Psoas muscle (tissue), 8 donors: ENCODE measurements around the gene POGK. TPM values are rescaled to one million over a fixed set of nuclear protein-coding genes. Genes with fewer than 3 reads are reported as not detected.

ENCODE experiments used
- ATAC-seq, 4 donors: fragments of 200-7000 bp; cut with Tn5 transposase; one replicate each; pipeline ENCODE4 v1.9.1; 2020; ENCODE audit warnings: moderate library complexity in 3 of 4, mild to moderate bottlenecking in 2 of 4
- DNase-seq, 2 donors: peaks; one replicate each; pipeline ENCODE4 v3.0.0-alpha.2; 2020
- H3K27ac ChIP-seq: fragments of 200-600 bp; one replicate; pipeline ENCODE4 v1.8.0; 2022
- H3K27me3 ChIP-seq, 3 donors: fragments of 200-600 bp in 1 of 3; one replicate each; pipeline versions ENCODE4 v1.6.1 to v1.8.0; 2013 to 2022; ENCODE audit warnings: low read length in 2 of 3, mild to moderate bottlenecking in 2 of 3, moderate library complexity in 1 of 3; ENCODE audit not compliant: insufficient read depth in 3 of 3
- H3K36me3 ChIP-seq, 2 donors: fragments of 200-600 bp in 1 of 2; one replicate each; pipeline versions ENCODE4 v1.6.1 to v1.8.0; 2013 to 2022; ENCODE audit warnings: low read depth in 1 of 2, mild to moderate bottlenecking in 1 of 2, moderate library complexity in 1 of 2; ENCODE audit not compliant: insufficient read depth in 1 of 2
- H3K4me1 ChIP-seq: fragments of 200-600 bp; one replicate; pipeline ENCODE4 v1.8.0; 2022
- H3K4me3 ChIP-seq: fragments of 200-600 bp; one replicate; pipeline ENCODE4 v1.8.0; 2022; ENCODE audit warnings: mild to moderate bottlenecking
- H3K9me3 ChIP-seq: fragments of 200-600 bp; one replicate; pipeline ENCODE4 v1.8.0; 2022
- WGBS, 3 donors: extraction: QIAGEN DNeasy Blood & Tissue Kit; methylation state at CpG; one replicate each; pipeline versions ENCODE4 v1.1.6 to v1.1.7; 2013; 5-methylcytosine and 5-hydroxymethylcytosine counted together
- intact Hi-C, 2 donors: fragments of 100-400 bp; cut with DNase I; formaldehyde crosslinking; loops; one replicate each; pipeline versions ENCODE4 v1.11.0 to v1.14.2; 2022
- polyA plus RNA-seq, 3 donors: library from polyadenylated mRNA; stranded (reverse); fragments of 200-250 nt; gene quantifications; one replicate each; pipeline ENCODE4 v1.2.3, GENCODE V29; 2013
- total RNA-seq, 4 donors: library from RNA; stranded (reverse); fragmentation: NEBNext Ultra II Directional in 2 of 4; extraction: Animal tissue kit (Norgen Biotek cat#: 25700) in 2 of 4; gene quantifications; one replicate each; pipeline versions ENCODE4 v1.2.1 to v1.2.4, GENCODE V29; 2021 to 2023
- TF ChIP-seq, protein P1 (sequence below): fragments of 200-600 bp; IDR thresholded peaks from one replicate; pipeline ENCODE4 v1.8.0; 2022; ENCODE audit warnings: antibody characterized with exemption
- donor health status: healthy with polysubstance abuse.
- donor health status: DM: no; HTN: no; CAD: no; lungs with moderate emphysema.
- donor health status: Bipolar disorder and iron deficiency.
- donor health status: healthy.
- donor health status: DM: yes; HTN: yes; CAD: no.
- donor health status: DM: no; HTN: no; CAD: no.
- donor health status: DM: no; HTN: no; CAD: no.
- donor health status: DM: yes; HTN: yes; CAD: no.

The POGK gene
- total and polyA plus RNA-seq, 7 donors: 3.4 to 15.6 (median 9.1) TPM

DNA sequence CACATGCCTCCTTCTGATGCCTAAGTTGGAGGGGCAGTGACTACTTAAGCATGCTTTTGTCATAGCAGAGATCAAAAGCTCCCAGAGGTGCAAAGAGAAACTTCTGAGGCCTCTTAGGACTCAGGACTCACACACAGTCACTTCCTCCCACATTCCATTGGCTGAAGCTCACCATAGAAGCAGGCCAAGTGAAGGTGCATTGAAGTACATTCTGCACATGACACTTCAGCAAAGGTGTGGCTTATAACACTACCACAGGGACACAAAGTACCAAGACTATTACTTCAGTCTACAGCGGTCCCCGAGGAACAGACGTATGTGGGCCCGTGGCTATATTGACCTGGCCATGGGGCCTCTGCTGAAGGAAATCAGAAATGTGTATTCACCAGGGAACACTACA, 2.5 kb upstream of the POGK start:
- 90 to 98% (median 92%) methylated on average over 4 of the region's 4 CpGs for WGBS, 3 donors
- TF ChIP-seq, protein P1, sequence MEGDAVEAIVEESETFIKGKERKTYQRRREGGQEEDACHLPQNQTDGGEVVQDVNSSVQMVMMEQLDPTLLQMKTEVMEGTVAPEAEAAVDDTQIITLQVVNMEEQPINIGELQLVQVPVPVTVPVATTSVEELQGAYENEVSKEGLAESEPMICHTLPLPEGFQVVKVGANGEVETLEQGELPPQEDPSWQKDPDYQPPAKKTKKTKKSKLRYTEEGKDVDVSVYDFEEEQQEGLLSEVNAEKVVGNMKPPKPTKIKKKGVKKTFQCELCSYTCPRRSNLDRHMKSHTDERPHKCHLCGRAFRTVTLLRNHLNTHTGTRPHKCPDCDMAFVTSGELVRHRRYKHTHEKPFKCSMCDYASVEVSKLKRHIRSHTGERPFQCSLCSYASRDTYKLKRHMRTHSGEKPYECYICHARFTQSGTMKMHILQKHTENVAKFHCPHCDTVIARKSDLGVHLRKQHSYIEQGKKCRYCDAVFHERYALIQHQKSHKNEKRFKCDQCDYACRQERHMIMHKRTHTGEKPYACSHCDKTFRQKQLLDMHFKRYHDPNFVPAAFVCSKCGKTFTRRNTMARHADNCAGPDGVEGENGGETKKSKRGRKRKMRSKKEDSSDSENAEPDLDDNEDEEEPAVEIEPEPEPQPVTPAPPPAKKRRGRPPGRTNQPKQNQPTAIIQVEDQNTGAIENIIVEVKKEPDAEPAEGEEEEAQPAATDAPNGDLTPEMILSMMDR: no peak
- H3K27ac ChIP-seq: no peak overlapping the region
- intact Hi-C loops: no loop called here
- H3K9me3 ChIP-seq: no peaks in the 10 kb centered on the region
- peaks cover 0 to 8% of the 10 kb centered on the region in 2 donors for H3K36me3 ChIP-seq
- H3K4me3 ChIP-seq: no peak overlapping the region
- H3K27me3 ChIP-seq: no peaks in the 10 kb centered on the region
- H3K4me1 ChIP-seq: peaks cover 29% of the 10 kb centered on the region
- no peak for DNase-seq
- ATAC-seq: no peak

DNA sequence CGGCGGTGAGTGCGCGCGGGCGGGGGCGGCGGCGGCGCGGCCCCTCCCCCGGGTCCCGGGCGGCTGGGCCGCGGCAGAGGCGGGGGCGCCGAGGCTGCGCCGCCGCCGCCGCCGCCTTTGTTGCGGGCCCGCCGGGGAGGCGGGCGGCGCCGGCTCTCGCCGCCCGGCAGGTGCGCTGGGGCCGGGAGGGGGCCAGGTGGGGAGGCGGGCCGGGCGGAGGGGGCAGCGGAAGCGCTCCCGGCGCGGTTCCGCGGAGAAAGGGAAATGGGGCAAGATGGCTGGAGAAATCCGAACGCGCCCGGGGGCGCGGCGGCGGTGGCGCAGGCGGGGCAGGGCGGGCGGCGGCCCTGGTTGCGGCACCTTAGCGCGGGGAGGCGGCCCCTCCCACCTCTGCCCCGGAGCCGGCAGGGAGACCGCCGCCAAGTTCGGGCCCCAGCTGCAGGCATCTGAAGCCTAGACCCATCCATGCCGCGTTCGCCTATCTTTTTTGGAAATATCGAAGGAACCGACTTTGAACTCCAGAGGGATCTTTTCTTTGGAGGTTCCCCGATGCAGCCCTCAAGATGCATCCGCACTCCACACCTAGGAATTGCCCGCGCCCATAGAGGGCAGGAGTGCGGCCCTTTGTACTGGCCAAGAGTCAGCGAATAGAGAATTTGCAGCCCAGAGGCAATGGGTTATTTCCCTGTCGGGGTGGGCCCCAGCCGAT, 479 bp downstream of the POGK start:
- H3K4me1 ChIP-seq: peaks cover 59% of the 10 kb centered on the region
- DNase-seq: peak; percentile 72 to 81

DNA sequence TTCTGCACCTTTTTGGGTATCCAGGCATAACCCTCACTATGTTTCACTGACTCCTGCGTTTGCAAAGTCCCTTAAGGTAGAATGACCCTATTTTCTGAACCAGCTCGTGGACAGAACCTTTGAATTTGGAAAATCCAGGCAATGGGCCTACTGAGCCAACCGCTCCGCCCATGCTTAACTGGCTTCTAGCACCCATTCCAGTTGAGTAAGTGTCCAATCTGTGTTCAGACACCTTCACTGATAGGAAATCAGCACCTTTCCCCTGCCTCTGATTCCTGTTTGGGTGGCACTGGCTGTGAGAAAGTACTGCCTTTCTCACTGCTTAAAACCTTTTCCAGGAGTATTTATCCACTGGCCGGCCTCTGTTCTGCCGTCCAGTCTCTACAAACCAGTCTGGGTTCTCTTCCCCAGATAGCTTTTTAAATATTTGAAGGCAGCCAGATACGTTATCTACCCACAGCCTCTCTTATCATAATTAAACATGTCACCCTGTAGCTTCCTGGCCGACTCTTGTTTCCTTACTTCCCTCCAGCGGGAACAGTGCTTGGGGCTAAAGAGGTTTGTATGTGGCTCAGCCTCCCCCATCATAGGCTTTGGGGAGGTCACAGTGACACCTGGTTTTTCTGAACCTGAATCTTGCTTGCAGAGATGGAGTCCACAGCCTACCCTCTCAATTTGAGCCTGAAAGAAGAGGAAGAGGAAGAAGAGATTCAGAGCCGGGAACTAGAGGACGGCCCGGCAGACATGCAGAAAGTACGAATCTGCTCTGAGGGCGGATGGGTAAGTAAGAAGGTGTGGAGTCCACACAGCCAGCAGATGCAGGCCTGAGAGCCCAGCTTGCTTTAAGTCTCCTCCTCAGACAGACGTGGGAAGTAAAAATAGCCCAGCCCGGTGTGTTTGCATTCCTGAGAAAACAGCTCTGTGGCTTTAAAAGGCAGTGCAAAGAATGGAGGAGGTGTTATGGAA, 1.3 kb downstream of the POGK start:
- DNase-seq (no peak), ATAC-seq (peak in 1 of 4 donors; percentile 15)
- Histone ChIP-seq H3K9me3 (no peaks in the 10 kb centered on the region), H3K4me1 (peaks cover 66% of the 10 kb centered on the region), H3K27ac (peak overlapping the region; percentile 97), H3K36me3 (peaks cover 0 to 42% of the 10 kb centered on the region in 2 donors), H3K4me3 (peak overlapping the region; percentile 83), H3K27me3 (no peaks in the 10 kb centered on the region)
- intact Hi-C loops: loop anchor here (5.0 to 10.0 kb wide), 2 partner anchors 37 to 374 kb away; partner anchors contain the start of gene TADA1 (in 1 of the 2)
- 44 to 63% (median 52%) methylated on average over 16 of the region's 16 CpGs for WGBS, 3 donors
- TF ChIP-seq, protein P1: no peak

More for the DNA sequence above, 479 bp downstream of the POGK start:
- H3K27ac ChIP-seq: peak overlapping the region; percentile 97
- no peaks in the 10 kb centered on the region for H3K9me3 ChIP-seq
- TF ChIP-seq, protein P1: peak; percentile 11
- H3K27me3 ChIP-seq: no peaks in the 10 kb centered on the region
- peak overlapping the region; percentile 83 for H3K4me3 ChIP-seq
- peaks cover 0 to 35% of the 10 kb centered on the region in 2 donors for H3K36me3 ChIP-seq
- 1 to 2% (median 2%) methylated on average over 58 to 80 of the region's 82 CpGs for WGBS, 3 donors
- intact Hi-C loops: loop anchor here (5.0 to 10.0 kb wide), 2 partner anchors 38 to 375 kb away; partner anchors contain the start of gene TADA1 (in 1 of the 2)
- peak; percentile 12 to 53 (median 43) for ATAC-seq

DNA sequence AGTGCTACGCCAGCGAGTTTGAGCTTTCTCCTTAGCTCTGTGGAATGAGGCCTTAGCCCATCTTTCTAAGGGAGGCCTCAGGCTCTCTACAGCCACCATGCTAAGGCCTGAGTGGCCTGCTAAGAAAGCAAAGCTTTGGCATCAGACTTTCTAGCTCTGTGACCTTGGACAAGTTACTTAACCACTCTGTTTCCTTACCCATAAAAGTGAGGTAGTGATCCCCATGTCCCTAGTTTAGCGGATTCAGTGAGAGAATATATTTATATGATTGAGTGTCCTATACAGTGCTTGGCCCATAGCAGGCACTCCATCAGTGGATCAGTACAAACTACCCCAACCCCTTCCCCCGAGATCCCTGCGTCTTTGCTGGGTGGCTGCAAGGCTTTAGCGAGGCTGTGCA, 4.0 kb downstream of the POGK start:
- H3K36me3 ChIP-seq: peaks cover 9 to 68% of the 10 kb centered on the region in 2 donors
- intact Hi-C loops: loop anchor here (5.0 to 10.0 kb wide), 2 partner anchors 34 to 371 kb away; partner anchors contain the start of gene TADA1 (in 1 of the 2)
- H3K27me3 ChIP-seq: no peaks in the 10 kb centered on the region
- peak overlapping the region; percentile 33 for H3K4me3 ChIP-seq
- H3K27ac ChIP-seq: peak overlapping the region; percentile 82
- 68 to 87% (median 75%) methylated on average over 6 of the region's 6 CpGs for WGBS, 3 donors
- H3K4me1 ChIP-seq: peaks cover 83% of the 10 kb centered on the region
- ATAC-seq (no peak), DNase-seq (no peak)
- H3K9me3 ChIP-seq: no peaks in the 10 kb centered on the region
- TF ChIP-seq, protein P1: no peak
